Ureter (tissue), 1 donor: ENCODE measurements around the gene HSH2D. TPM values are rescaled to one million over a fixed set of nuclear protein-coding genes. Genes with fewer than 3 reads are reported as not detected.

Experiments used
- total RNA-seq: library from RNA; stranded (reverse); gene quantifications from one replicate; pipeline ENCODE4 v1.2.4, GENCODE V29; 2023
- donor health status: DM: yes; HTN: yes; CAD: no.

HSH2D gene
- total RNA-seq, 1 donor from 2014 or later: 10.6 TPM

Other genes starting within 250 kb of the HSH2D start
- 2.2 TPM for gene CYP4F2, start 245.6 kb upstream of the HSH2D start, total RNA-seq
- gene CYP4F11, start 209.2 kb upstream of the HSH2D start, total RNA-seq: 9.3 TPM
- not detected for gene OR10H4, start 194.7 kb upstream of the HSH2D start, total RNA-seq
- 422 TPM for gene TPM4, start 67.2 kb upstream of the HSH2D start, total RNA-seq
- 70.8 TPM for gene RAB8A, start 31.8 kb upstream of the HSH2D start, total RNA-seq
- gene CIB3, start 29.8 kb downstream of the HSH2D start, total RNA-seq: not detected
- 50.8 TPM for gene FAM32A, start 41.7 kb downstream of the HSH2D start, total RNA-seq
- 56.6 TPM for gene AP1M1, start 54.2 kb downstream of the HSH2D start, total RNA-seq
- gene KLF2, start 181.1 kb downstream of the HSH2D start, total RNA-seq: 56.1 TPM